Natural killer cell (primary cell): ENCODE data around the gene MCCC2. TPM values are rescaled to one million over a fixed set of nuclear protein-coding genes. Genes with fewer than 3 reads are reported as not detected.
"Not testable (repeated sequence)": the region's sequence is repeated elsewhere in the genome, so short reads cannot be mapped to it uniquely, and the experiment has no call there.

Source experiments
- ATAC-seq, 3 donors: fragments of 150-1000 bp in 2 of 3; fragments of 200-7000 bp in 1 of 3; cut with Tn5 transposase; 1 replicate in 1 of 3; 2 replicates in 2 of 3; pipeline ENCODE4 v1.10.0; 2021; ENCODE audit warnings: mild to moderate bottlenecking in 2 of 3, moderate library complexity in 2 of 3
- DNase-seq, 2 donors: peaks; one replicate each; pipeline versions ENCODE4 v3.0.0 to v3.0.0-alpha.2; 2013 to 2021; ENCODE audit warnings: mixed read lengths in 1 of 2
- H3K27ac ChIP-seq: one replicate; pipeline ENCODE4 v1.5.1; 2013; ENCODE audit warnings: mild to moderate bottlenecking, low read length
- H3K27me3 ChIP-seq: one replicate; pipeline ENCODE4 v1.6.1; 2013; ENCODE audit warnings: low read length; ENCODE audit not compliant: control insufficient read depth, insufficient read depth
- H3K36me3 ChIP-seq: one replicate; pipeline ENCODE4 v1.6.1; 2013; ENCODE audit warnings: low read length; ENCODE audit not compliant: control insufficient read depth, insufficient read depth
- H3K4me1 ChIP-seq: one replicate; pipeline ENCODE4 v1.6.1; 2013; ENCODE audit warnings: low read length; ENCODE audit not compliant: control insufficient read depth, insufficient read depth
- H3K4me3 ChIP-seq: one replicate; pipeline ENCODE4 v1.5.1; 2013; ENCODE audit warnings: low read length
- H3K9me3 ChIP-seq: one replicate; pipeline ENCODE4 v1.6.1; 2013; ENCODE audit warnings: low read length; ENCODE audit not compliant: control insufficient read depth, insufficient read depth
- H3K27ac Mint-ChIP-seq, 2 donors: one replicate each; pipeline ENCODE4 v1.8.0; 2022; ENCODE audit warnings: mild to moderate bottlenecking in 2 of 2, mixed read lengths in 2 of 2, moderate library complexity in 1 of 2
- H3K27me3 Mint-ChIP-seq, 2 donors: one replicate each; pipeline ENCODE4 v1.8.0; 2022; ENCODE audit warnings: low read depth in 2 of 2, mixed read lengths in 2 of 2
- H3K36me3 Mint-ChIP-seq: one replicate; pipeline ENCODE4 v1.8.0; 2022; ENCODE audit warnings: mixed read lengths
- H3K4me1 Mint-ChIP-seq, 2 donors: one replicate each; pipeline ENCODE4 v1.8.0; 2022; ENCODE audit warnings: mixed read lengths in 2 of 2
- H3K4me3 Mint-ChIP-seq: one replicate; pipeline ENCODE4 v1.8.0; 2022; ENCODE audit warnings: mild to moderate bottlenecking, moderate library complexity, mixed read lengths
- H3K9me3 Mint-ChIP-seq, 2 donors: one replicate each; pipeline ENCODE4 v1.8.0; 2022; ENCODE audit warnings: mixed read lengths in 2 of 2
- WGBS: methylation state at CpG from one replicate; pipeline ENCODE4 v1.1.7; 2013; ENCODE audit warnings: missing lambda C conversion rate; ENCODE audit not compliant: insufficient coverage; 5-methylcytosine and 5-hydroxymethylcytosine counted together
- intact Hi-C: fragments of 100-400 bp; cut with micrococcal nuclease; formaldehyde crosslinking; loops from one replicate; pipeline ENCODE4 v1.14.2; 2022
- total RNA-seq, 4 donors: library from RNA; stranded (reverse); fragments of 120-200 nt in 1 of 4; gene quantifications; one replicate each; pipeline versions ENCODE4 v1.2.3 to v1.2.4, GENCODE V29; 2013 to 2022
- TF ChIP-seq, protein P1 (sequence below): fragments of 200-600 bp; IDR thresholded peaks from one replicate; pipeline ENCODE4 v1.8.0; 2022; ENCODE audit warnings: antibody characterized with exemption

MCCC2 gene
- total RNA-seq, 3 donors from 2014 or later (not counting 1 experiment from before 2014, with no cell fraction given): 23.3 to 35.2 (median 32.5) TPM

GRCh38 chr5:71573591-71573990 lies 13.5 kb upstream of the MCCC2 start:
- no peak overlapping the region for H3K27ac ChIP-seq
- no peaks in the 10 kb centered on the region for H3K4me1 ChIP-seq
- intact Hi-C loops: no loop called here
- TF ChIP-seq, protein P1, sequence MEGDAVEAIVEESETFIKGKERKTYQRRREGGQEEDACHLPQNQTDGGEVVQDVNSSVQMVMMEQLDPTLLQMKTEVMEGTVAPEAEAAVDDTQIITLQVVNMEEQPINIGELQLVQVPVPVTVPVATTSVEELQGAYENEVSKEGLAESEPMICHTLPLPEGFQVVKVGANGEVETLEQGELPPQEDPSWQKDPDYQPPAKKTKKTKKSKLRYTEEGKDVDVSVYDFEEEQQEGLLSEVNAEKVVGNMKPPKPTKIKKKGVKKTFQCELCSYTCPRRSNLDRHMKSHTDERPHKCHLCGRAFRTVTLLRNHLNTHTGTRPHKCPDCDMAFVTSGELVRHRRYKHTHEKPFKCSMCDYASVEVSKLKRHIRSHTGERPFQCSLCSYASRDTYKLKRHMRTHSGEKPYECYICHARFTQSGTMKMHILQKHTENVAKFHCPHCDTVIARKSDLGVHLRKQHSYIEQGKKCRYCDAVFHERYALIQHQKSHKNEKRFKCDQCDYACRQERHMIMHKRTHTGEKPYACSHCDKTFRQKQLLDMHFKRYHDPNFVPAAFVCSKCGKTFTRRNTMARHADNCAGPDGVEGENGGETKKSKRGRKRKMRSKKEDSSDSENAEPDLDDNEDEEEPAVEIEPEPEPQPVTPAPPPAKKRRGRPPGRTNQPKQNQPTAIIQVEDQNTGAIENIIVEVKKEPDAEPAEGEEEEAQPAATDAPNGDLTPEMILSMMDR: no peak
- no peak for ATAC-seq
- H3K27me3 Mint-ChIP-seq: no peaks in the 10 kb centered on the region
- WGBS: 93% methylated on average over 7 of the region's 7 CpGs
- no peaks in the 10 kb centered on the region for H3K9me3 ChIP-seq
- no peak overlapping the region for H3K27ac Mint-ChIP-seq
- no peaks in the 10 kb centered on the region for H3K27me3 ChIP-seq
- H3K36me3 ChIP-seq: no peaks in the 10 kb centered on the region
- DNase-seq: no peak
- H3K9me3 Mint-ChIP-seq: no peaks in the 10 kb centered on the region
- H3K4me3 Mint-ChIP-seq: no peak overlapping the region
- H3K4me3 ChIP-seq: no peak overlapping the region
- peaks cover 6% of the 10 kb centered on the region for H3K36me3 Mint-ChIP-seq
- no peaks in the 10 kb centered on the region for H3K4me1 Mint-ChIP-seq

GRCh38 chr5:71575588-71575987 lies 11.6 kb upstream of the MCCC2 start:
- H3K36me3 Mint-ChIP-seq, H3K4me3 ChIP-seq, H3K27me3 ChIP-seq, H3K27ac ChIP-seq, H3K36me3 ChIP-seq, H3K27ac Mint-ChIP-seq, H3K4me1 Mint-ChIP-seq, H3K4me1 ChIP-seq, H3K9me3 ChIP-seq, H3K9me3 Mint-ChIP-seq, H3K4me3 Mint-ChIP-seq, H3K27me3 Mint-ChIP-seq, ATAC-seq, DNase-seq, intact Hi-C loops: not testable (repeated sequence)
- WGBS: 94% methylated on average over 2 of the region's 4 CpGs

DNA sequence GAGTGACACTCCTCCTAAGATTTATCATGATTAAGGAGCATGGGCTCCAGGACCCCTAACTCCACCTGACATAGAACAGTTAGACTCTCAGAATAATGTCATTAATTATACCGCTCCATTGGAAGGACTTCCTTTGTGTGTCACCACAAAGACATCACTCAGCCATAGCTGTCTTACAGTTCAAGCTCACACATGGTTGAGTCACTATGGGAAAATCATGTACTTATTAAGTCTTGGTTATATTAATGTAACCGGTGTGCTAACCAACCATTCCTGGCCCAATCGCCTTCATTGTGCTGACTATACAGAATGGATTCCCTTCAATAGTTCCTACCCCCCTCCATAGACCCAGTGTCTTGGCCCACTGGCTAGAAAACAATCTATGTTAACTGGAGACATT lies 10.9 kb upstream of the MCCC2 start:
- no peaks in the 10 kb centered on the region for H3K9me3 ChIP-seq
- Mint-ChIP-seq H3K27me3 (no peaks in the 10 kb centered on the region), H3K36me3 (peaks cover 6% of the 10 kb centered on the region), H3K4me1 (no peaks in the 10 kb centered on the region), H3K4me3 (no peak overlapping the region), H3K9me3 (no peaks in the 10 kb centered on the region), H3K27ac (no peak overlapping the region)
- ATAC-seq (no peak), DNase-seq (no peak)
- TF ChIP-seq, protein P1: no peak
- H3K4me1 ChIP-seq: no peaks in the 10 kb centered on the region
- intact Hi-C loops: no loop called here
- WGBS: 95% methylated on average over 3 of the region's 3 CpGs
- H3K27me3 ChIP-seq: no peaks in the 10 kb centered on the region
- H3K36me3 ChIP-seq: no peaks in the 10 kb centered on the region
- H3K4me3 ChIP-seq: no peak overlapping the region
- no peak overlapping the region for H3K27ac ChIP-seq

DNA sequence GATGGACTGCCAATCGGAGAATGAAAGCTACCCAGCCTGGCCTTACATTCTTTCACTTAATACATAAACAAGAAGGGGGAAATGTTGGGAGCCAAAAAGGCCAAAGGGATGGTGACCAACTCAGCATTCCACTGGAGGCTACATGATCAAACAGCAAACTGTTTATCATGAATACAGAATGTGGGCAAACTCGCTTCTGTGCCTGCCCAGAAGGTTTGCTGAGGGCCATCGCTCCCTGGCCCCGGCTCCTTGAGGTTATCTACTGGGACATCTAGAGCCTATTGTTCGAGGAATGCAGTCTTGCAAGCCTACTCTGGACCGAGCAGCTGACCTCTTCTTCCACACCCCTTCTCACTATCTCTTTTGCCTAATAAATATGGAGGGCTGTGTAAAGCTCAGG lies 9.3 kb upstream of the MCCC2 start:
- H3K36me3 ChIP-seq, H3K4me3 Mint-ChIP-seq, H3K27ac Mint-ChIP-seq, H3K27me3 Mint-ChIP-seq, H3K9me3 Mint-ChIP-seq, ATAC-seq, intact Hi-C loops, H3K27ac ChIP-seq, H3K4me1 Mint-ChIP-seq, H3K4me1 ChIP-seq, H3K4me3 ChIP-seq, H3K9me3 ChIP-seq, H3K36me3 Mint-ChIP-seq, DNase-seq, H3K27me3 ChIP-seq: not testable (repeated sequence)
- 86% methylated on average over 4 of the region's 6 CpGs for WGBS
